ENCODE measurements around the gene CNDP2.

CNDP2 gene

DNA sequence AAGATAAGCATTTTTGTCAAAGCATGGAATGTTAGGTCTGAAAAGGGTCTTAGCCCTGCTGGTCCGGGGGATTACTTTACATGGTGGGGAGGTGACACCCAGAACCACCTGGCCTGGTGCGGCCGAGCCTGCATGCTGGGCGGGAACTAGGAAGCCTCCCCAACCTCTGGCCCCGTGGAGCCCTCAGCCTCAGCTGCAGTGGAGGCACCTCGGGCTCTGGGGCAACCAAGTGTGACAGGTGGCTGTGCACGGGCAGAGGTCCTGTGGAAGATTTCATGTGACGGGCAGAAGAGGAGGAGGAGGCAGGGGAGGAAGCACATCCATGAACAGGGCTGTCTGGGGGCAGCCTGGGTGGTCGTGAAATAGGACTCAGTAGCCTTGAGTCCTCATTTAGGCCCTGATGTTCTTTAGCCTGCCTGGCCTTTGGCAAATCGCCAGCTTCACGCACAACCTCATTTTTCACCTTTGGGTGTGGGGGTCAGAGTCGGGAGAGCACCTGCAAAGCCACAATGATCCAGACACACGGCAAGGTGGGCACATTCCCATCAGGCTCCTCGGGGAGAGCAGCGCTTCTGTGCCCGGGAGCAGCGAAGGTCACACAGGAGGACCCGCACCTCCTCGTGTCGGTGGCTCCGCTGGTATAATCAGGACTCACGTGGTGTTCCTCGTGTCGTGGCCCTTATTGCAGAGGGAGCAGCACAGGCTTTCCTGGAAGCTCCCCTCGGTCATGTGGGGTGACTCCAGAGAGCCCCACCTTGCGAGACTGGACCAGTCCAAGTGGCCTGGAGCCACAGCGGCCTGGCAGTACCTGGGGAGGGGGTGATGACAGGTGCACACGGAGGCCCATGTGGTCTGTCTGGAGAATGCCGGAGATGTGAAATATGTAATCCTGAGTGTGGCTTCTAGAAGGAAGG, 13.9 kb downstream of the CNDP2 start:
- Histone ChIP-seq H3K36me3 (ENCODE audit: insufficient read depth, low read length) (no peaks in the 10 kb centered on the region; the same call in 1 of the 2 replicates), H3K79me2 (ENCODE audit: control insufficient read depth, insufficient read depth, low read length, unreplicated experiment) (no peaks in the 10 kb centered on the region), H3K27ac (ENCODE audit: low read depth, low read length) (no peak overlapping the region), H3K27me3 (ENCODE audit: insufficient read depth, low read length) (no peaks in the 10 kb centered on the region), H2AFZ (ENCODE audit: low read length, unreplicated experiment) (no peak overlapping the region), H3K4me3 (ENCODE audit: low read depth, low read length) (no peak overlapping the region), H3K4me1 (ENCODE audit: control insufficient read depth, insufficient read depth, low read length, unreplicated experiment) (no peaks in the 10 kb centered on the region)

DNA sequence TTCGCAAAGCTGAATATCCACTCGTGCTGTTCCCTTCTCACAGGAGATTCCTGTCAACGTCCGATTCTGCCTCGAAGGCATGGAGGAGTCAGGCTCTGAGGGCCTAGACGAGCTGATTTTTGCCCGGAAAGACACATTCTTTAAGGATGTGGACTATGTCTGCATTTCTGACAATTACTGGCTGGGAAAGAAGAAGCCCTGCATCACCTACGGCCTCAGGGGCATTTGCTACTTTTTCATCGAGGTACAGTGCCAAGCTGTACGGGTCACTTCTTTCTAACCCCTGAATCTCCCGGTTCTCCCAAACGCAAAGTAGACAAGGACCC, 14.6 kb downstream of the CNDP2 start:
- H3K79me2 ChIP-seq (ENCODE audit: control insufficient read depth, insufficient read depth, low read length, unreplicated experiment) = no peaks in the 10 kb centered on the region
- H3K36me3 ChIP-seq (ENCODE audit: insufficient read depth, low read length) = peaks cover 4% of the 10 kb centered on the region; the same call in 1 of the 2 replicates

DNA sequence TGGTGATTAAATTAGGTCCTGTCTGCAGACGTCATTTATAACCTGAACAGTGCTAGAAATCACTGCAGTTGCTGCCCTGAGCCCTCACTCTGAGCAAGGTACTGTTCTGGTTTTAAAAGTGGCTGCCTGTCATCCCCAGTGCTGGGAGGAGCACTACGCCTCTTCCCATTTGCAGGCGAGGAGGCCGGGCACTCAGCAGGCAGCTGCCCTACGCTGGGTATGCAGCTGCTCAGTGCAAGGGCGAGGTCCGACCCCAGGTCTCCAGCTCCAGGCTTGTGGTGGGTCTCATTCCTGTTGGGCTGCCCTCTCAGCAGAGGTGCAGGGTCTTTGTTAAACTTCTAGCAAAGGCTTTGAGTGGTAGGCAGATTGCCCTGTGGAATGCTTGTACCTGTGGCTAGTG, 15.7 kb downstream of the CNDP2 start:
- Histone ChIP-seq H3K4me3 (ENCODE audit: low read depth, low read length) (no peak overlapping the region), H2AFZ (ENCODE audit: low read length, unreplicated experiment) (no peak overlapping the region), H3K27me3 (ENCODE audit: insufficient read depth, low read length) (no peaks in the 10 kb centered on the region), H3K79me2 (ENCODE audit: control insufficient read depth, insufficient read depth, low read length, unreplicated experiment) (no peaks in the 10 kb centered on the region), H3K36me3 (ENCODE audit: insufficient read depth, low read length) (peaks cover 4% of the 10 kb centered on the region; the same call in 1 of the 2 replicates), H3K27ac (ENCODE audit: low read depth, low read length) (no peak overlapping the region), H3K4me1 (ENCODE audit: control insufficient read depth, insufficient read depth, low read length, unreplicated experiment) (no peaks in the 10 kb centered on the region)

More for the DNA sequence above, 14.6 kb downstream of the CNDP2 start:
- Histone ChIP-seq H3K27me3 (ENCODE audit: insufficient read depth, low read length) (no peaks in the 10 kb centered on the region), H3K4me3 (ENCODE audit: low read depth, low read length) (no peak overlapping the region), H3K27ac (ENCODE audit: low read depth, low read length) (no peak overlapping the region), H2AFZ (ENCODE audit: low read length, unreplicated experiment) (no peak overlapping the region), H3K4me1 (ENCODE audit: control insufficient read depth, insufficient read depth, low read length, unreplicated experiment) (no peaks in the 10 kb centered on the region)

GRCh38 chr18:74512321-74513053, 16.3 kb downstream of the CNDP2 start:
- H3K36me3 ChIP-seq (ENCODE audit: insufficient read depth, low read length) = peaks cover 4% of the 10 kb centered on the region; the same call in 1 of the 2 replicates
- no peak overlapping the region for H3K4me3 ChIP-seq (ENCODE audit: low read depth, low read length)
- H3K4me1 ChIP-seq (ENCODE audit: control insufficient read depth, insufficient read depth, low read length, unreplicated experiment) = no peaks in the 10 kb centered on the region
- no peaks in the 10 kb centered on the region for H3K27me3 ChIP-seq (ENCODE audit: insufficient read depth, low read length)
- no peaks in the 10 kb centered on the region for H3K79me2 ChIP-seq (ENCODE audit: control insufficient read depth, insufficient read depth, low read length, unreplicated experiment)
- H3K27ac ChIP-seq (ENCODE audit: low read depth, low read length) = no peak overlapping the region
- H2AFZ ChIP-seq (ENCODE audit: low read length, unreplicated experiment) = no peak overlapping the region

DNA sequence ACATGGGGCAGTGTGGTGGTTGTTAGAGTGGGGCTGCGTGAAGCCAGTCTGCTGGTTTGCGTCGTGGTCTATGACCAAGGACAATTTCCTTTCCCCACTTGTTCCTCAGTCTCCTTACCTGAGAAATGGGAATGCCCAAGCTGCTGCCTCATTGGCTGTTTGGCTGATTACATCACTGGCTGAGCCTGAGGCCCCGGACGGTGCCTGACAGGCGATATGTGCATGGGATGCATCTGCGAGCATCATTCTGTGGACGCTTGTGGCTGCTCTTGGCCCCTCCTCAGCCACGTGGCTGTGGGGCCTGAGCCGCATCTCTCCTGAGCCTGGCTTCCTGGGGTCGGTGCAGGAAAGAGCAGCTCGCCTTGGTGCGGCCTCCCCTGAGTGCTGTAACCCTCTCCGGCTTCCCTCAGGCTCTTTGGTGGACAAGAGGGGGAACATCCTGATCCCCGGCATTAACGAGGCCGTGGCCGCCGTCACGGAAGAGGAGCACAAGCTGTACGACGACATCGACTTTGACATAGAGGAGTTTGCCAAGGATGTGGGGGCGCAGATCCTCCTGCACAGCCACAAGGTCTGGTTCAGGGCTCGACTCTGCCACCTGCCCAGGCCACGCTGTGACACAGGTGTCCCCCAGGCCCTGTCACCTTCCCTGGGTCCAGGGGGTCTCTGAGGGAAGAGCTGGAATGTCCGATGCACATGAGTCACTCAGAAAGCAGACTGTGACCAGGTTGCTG, 17.2 kb downstream of the CNDP2 start:
- Histone ChIP-seq H3K79me2 (ENCODE audit: control insufficient read depth, insufficient read depth, low read length, unreplicated experiment) (no peaks in the 10 kb centered on the region), H3K27ac (ENCODE audit: low read depth, low read length) (no peak overlapping the region), H3K4me1 (ENCODE audit: control insufficient read depth, insufficient read depth, low read length, unreplicated experiment) (no peaks in the 10 kb centered on the region), H2AFZ (ENCODE audit: low read length, unreplicated experiment) (no peak overlapping the region), H3K4me3 (ENCODE audit: low read depth, low read length) (no peak overlapping the region), H3K27me3 (ENCODE audit: insufficient read depth, low read length) (no peaks in the 10 kb centered on the region), H3K36me3 (ENCODE audit: insufficient read depth, low read length) (peaks cover 4% of the 10 kb centered on the region; the same call in 1 of the 2 replicates)

GRCh38 chr18:74513883-74514205, 17.7 kb downstream of the CNDP2 start:
- Histone ChIP-seq H2AFZ (ENCODE audit: low read length, unreplicated experiment) (no peak overlapping the region), H3K27ac (ENCODE audit: low read depth, low read length) (no peak overlapping the region), H3K36me3 (ENCODE audit: insufficient read depth, low read length) (peaks cover 4% of the 10 kb centered on the region; the same call in 1 of the 2 replicates), H3K27me3 (ENCODE audit: insufficient read depth, low read length) (no peaks in the 10 kb centered on the region), H3K4me1 (ENCODE audit: control insufficient read depth, insufficient read depth, low read length, unreplicated experiment) (no peaks in the 10 kb centered on the region), H3K4me3 (ENCODE audit: low read depth, low read length) (no peak overlapping the region), H3K79me2 (ENCODE audit: control insufficient read depth, insufficient read depth, low read length, unreplicated experiment) (no peaks in the 10 kb centered on the region)

DNA sequence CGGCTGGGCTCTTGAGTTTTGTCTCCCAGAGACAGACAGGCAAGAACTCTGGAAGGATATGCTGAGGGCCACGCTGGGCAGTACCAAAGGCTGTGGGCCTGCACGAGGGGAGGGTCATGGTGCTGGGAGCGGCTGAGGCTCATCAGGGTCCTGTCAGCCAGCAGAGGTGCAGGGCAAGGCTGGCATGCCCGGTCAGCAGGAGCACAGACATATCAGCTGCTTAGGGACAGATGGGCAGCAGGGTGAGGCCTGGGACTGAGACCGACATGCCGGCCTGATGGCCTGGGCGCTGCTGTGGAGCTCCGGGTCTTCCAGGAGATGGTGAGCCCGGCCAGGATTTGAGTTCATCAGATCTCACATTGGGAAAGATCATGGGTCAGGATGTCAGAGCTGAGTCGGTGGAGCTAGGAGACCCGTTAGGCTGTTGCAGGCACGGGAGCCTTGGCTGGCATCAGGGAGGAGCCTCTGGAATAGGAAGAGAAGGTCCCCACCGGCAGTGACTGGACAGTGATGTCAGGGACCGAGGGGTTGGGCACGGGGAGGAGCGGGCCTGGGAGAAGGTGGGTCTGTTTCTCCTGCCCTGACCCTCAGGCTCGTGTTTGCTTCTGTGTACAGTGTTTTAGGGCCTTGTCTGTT, 18.8 kb downstream of the CNDP2 start:
- 0 out of 2 replicates have a peak, but pooled peaks cover 4% of the 10 kb centered on the region for H3K36me3 ChIP-seq (ENCODE audit: insufficient read depth, low read length)
- H3K79me2 ChIP-seq (ENCODE audit: control insufficient read depth, insufficient read depth, low read length, unreplicated experiment) = no peaks in the 10 kb centered on the region
- H3K4me3 ChIP-seq (ENCODE audit: low read depth, low read length) = no peak overlapping the region
- no peaks in the 10 kb centered on the region for H3K27me3 ChIP-seq (ENCODE audit: insufficient read depth, low read length)
- H3K27ac ChIP-seq (ENCODE audit: low read depth, low read length) = no peak overlapping the region
- no peak overlapping the region for H2AFZ ChIP-seq (ENCODE audit: low read length, unreplicated experiment)
- no peaks in the 10 kb centered on the region for H3K4me1 ChIP-seq (ENCODE audit: control insufficient read depth, insufficient read depth, low read length, unreplicated experiment)

DNA sequence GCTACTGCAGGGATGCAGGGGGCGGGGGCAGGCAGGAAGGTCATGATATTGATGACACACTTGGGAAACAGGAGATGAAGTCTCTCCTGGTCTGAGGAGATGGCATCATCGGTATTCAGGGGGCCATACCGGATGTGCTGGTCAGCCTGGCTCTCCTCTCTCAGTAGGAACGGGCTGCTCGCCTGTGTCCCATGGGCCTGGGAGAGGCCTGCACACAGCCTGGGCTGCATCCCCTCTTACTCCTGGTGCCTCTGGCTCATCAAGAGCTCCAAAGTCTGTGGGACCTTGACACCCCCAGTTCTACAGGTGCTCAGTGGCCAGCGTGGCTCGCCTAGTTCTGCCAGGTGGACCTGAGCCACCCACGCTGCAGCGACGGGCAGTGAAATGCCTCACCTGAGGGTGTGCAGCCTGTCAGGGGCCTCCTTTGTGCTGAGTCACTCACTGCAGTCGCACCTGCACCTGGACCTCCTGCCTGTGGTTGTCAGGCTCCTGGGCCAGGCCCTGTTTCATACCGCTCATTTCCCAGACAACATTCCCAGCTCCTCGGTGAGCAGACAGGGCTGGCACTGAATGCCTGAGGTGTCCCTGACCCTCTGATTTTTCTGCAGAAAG, 19.6 kb downstream of the CNDP2 start:
- Histone ChIP-seq H2AFZ (ENCODE audit: low read length, unreplicated experiment) (no peak overlapping the region), H3K27ac (ENCODE audit: low read depth, low read length) (no peak overlapping the region), H3K79me2 (ENCODE audit: control insufficient read depth, insufficient read depth, low read length, unreplicated experiment) (no peaks in the 10 kb centered on the region), H3K4me3 (ENCODE audit: low read depth, low read length) (no peak overlapping the region), H3K36me3 (ENCODE audit: insufficient read depth, low read length) (0 out of 2 replicates have a peak, but pooled peaks cover 4% of the 10 kb centered on the region), H3K4me1 (ENCODE audit: control insufficient read depth, insufficient read depth, low read length, unreplicated experiment) (no peaks in the 10 kb centered on the region), H3K27me3 (ENCODE audit: insufficient read depth, low read length) (no peaks in the 10 kb centered on the region)

DNA sequence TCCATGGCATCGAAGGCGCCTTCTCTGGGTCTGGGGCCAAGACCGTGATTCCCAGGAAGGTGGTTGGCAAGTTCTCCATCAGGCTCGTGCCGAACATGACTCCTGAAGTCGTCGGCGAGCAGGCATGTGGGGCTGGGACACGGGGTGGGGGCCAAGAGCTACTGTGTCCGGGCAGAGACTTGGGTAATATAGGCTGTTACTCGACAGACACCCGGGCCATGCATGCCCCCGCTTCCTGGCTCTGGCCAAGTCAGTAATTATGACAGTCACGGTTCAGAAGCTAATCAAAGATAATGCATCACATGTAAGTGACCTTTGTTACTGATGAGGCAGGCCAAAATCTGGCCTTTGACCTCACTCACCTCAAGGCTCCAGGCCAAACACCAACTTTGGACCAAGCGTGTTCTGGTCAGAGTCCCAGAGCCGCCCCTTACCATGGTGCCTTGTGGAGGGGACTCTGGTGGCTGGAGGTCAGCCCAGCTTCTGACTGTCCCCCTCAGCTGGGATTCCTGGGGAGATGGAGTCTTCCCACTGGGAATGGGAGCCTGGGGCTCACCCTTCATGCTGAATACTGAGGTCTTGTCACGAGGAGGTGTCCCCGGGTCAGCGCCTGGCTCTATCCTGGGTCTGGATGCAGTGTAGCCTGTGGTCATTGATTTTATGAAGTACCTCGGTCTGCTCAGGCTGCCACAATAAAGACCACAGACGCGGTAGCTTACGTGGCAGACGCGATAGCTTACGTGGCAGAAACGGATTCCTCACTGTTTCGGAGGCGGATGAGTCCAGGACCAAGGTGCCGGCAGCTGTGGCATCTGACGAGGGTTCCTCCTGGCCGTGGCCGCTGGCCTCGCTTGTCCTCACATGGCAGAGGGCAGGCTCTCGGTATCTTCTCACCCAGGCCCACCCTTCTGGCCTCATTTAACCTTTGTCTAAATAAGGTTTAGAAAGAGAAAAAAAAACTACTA, 20.4 kb downstream of the CNDP2 start:
- Histone ChIP-seq H3K27me3 (ENCODE audit: insufficient read depth, low read length) (no peaks in the 10 kb centered on the region), H3K4me3 (ENCODE audit: low read depth, low read length) (no peak overlapping the region), H3K79me2 (ENCODE audit: control insufficient read depth, insufficient read depth, low read length, unreplicated experiment) (no peaks in the 10 kb centered on the region), H3K27ac (ENCODE audit: low read depth, low read length) (no peak overlapping the region), H3K4me1 (ENCODE audit: control insufficient read depth, insufficient read depth, low read length, unreplicated experiment) (no peaks in the 10 kb centered on the region), H3K36me3 (ENCODE audit: insufficient read depth, low read length) (0 out of 2 replicates have a peak, but pooled peaks cover 4% of the 10 kb centered on the region), H2AFZ (ENCODE audit: low read length, unreplicated experiment) (no peak overlapping the region)

All from ACC112 (cell line).